AG09319 (cell line): ENCODE measurements around the gene C2CD2.

Source experiments
- DNase-seq: peaks from one replicate; pipeline ENCODE4 v3.0.0-alpha.2; 2010; ENCODE audit warnings: low read depth; ENCODE audit errors: extremely low read depth
- CTCF ChIP-seq: IDR thresholded peaks from 2 replicates; pipeline ENCODE4 v1.5.1; 2011; ENCODE audit warnings: low read depth, mild to moderate bottlenecking, inconsistent platforms, low read length, moderate library complexity

C2CD2 gene

GRCh38 chr21:41836166-41837015, 117.4 kb downstream of the C2CD2 start:
- TF ChIP-seq CTCF, result no peak
- DNase-seq, result no peak

GRCh38 chr21:41835711-41836154, 118.1 kb downstream of the C2CD2 start:
- TF ChIP-seq CTCF, result no peak
- no peak for DNase-seq
